Measurements from ENCODE around the gene PTPRK. TPM values are rescaled to one million over a fixed set of nuclear protein-coding genes. Genes with fewer than 3 reads are reported as not detected.

Gene PTPRK
- total and polyA plus RNA-seq, 9 of the 15 experiments (the other 6 are each of a cell fraction or from before 2014, with no cell fraction given) = 0.04 to 0.51 TPM; not detected in 7

GRCh38 chr6:128363020-128363813, 157.2 kb downstream of the PTPRK start:
- ChIA-PET CTCF (ENCODE audit: low intra/inter-chr PET ratio) (no interaction called here), POLR2A (no interaction called here)
- no peak for DNase-seq (ENCODE audit: extremely low read depth in 1 of 4, low spot score in 3 of 4)
- Histone ChIP-seq H3K9ac (ENCODE audit: insufficient read depth in 1 of 2, low read depth in 2 of 2, low read length in 2 of 2) (no peak overlapping the region), H3K9me3 (replicated peaks; ENCODE audit: control insufficient read depth, insufficient read depth, low read depth, low read length) (no peaks in the 10 kb centered on the region), H3K79me2 (ENCODE audit: control insufficient read depth, insufficient read depth, low read length) (no peaks in the 10 kb centered on the region), H3K27ac (ENCODE audit: extremely low read depth, low read depth, low read length) (no peak overlapping the region), H3K4me1 (replicated peaks in 1 of 2; ENCODE audit: control insufficient read depth in 2 of 2, insufficient read depth in 2 of 2, low read length in 2 of 2) (no peaks in the 10 kb centered on the region), H3K36me3 (ENCODE audit: control insufficient read depth, insufficient read depth, low read length) (no peaks in the 10 kb centered on the region), H3K9me1 (ENCODE audit: control insufficient read depth, insufficient read depth, low read length) (no peaks in the 10 kb centered on the region), H3K4me2 (ENCODE audit: insufficient read depth, low read length) (no peak overlapping the region), H2AFZ (ENCODE audit: low read depth, low read length) (no peak overlapping the region), H3K4me3 (no peak overlapping the region), H3K27me3 (ENCODE audit: control insufficient read depth in 2 of 2, insufficient read depth in 2 of 2, low read length in 2 of 2) (no peaks in the 10 kb centered on the region), H4K20me1 (replicated peaks; ENCODE audit: control insufficient read depth, insufficient read depth, low read length) (no peaks in the 10 kb centered on the region)
- no peak for ATAC-seq
- intact Hi-C loops (cut with micrococcal nuclease) = no loop called here
- no TSS peak for BruUV-seq (replicated peaks)
- WGBS (ENCODE audit: insufficient coverage, low coverage, missing lambda C conversion rate) = 6% methylated on average over 1 of the region's 1 CpG
- FAIRE-seq = no peak
- in situ Hi-C loops (cut with MboI) = no loop called here
- TF ChIP-seq HNRNPK (IDR thresholded peaks at IDR 0.05; ENCODE audit: low read depth, low read length, poor library complexity, severe bottlenecking) = no peak
- TF ChIP-seq IRF1 (CRISPR knock-in tag; IDR thresholded peaks at IDR 0.05; ENCODE audit: borderline replicate concordance) = no peak
- no peak for TF ChIP-seq SIRT6 (IDR thresholded peaks at IDR 0.05; ENCODE audit: low read depth, low read length)
- TF ChIP-seq, protein P1, sequence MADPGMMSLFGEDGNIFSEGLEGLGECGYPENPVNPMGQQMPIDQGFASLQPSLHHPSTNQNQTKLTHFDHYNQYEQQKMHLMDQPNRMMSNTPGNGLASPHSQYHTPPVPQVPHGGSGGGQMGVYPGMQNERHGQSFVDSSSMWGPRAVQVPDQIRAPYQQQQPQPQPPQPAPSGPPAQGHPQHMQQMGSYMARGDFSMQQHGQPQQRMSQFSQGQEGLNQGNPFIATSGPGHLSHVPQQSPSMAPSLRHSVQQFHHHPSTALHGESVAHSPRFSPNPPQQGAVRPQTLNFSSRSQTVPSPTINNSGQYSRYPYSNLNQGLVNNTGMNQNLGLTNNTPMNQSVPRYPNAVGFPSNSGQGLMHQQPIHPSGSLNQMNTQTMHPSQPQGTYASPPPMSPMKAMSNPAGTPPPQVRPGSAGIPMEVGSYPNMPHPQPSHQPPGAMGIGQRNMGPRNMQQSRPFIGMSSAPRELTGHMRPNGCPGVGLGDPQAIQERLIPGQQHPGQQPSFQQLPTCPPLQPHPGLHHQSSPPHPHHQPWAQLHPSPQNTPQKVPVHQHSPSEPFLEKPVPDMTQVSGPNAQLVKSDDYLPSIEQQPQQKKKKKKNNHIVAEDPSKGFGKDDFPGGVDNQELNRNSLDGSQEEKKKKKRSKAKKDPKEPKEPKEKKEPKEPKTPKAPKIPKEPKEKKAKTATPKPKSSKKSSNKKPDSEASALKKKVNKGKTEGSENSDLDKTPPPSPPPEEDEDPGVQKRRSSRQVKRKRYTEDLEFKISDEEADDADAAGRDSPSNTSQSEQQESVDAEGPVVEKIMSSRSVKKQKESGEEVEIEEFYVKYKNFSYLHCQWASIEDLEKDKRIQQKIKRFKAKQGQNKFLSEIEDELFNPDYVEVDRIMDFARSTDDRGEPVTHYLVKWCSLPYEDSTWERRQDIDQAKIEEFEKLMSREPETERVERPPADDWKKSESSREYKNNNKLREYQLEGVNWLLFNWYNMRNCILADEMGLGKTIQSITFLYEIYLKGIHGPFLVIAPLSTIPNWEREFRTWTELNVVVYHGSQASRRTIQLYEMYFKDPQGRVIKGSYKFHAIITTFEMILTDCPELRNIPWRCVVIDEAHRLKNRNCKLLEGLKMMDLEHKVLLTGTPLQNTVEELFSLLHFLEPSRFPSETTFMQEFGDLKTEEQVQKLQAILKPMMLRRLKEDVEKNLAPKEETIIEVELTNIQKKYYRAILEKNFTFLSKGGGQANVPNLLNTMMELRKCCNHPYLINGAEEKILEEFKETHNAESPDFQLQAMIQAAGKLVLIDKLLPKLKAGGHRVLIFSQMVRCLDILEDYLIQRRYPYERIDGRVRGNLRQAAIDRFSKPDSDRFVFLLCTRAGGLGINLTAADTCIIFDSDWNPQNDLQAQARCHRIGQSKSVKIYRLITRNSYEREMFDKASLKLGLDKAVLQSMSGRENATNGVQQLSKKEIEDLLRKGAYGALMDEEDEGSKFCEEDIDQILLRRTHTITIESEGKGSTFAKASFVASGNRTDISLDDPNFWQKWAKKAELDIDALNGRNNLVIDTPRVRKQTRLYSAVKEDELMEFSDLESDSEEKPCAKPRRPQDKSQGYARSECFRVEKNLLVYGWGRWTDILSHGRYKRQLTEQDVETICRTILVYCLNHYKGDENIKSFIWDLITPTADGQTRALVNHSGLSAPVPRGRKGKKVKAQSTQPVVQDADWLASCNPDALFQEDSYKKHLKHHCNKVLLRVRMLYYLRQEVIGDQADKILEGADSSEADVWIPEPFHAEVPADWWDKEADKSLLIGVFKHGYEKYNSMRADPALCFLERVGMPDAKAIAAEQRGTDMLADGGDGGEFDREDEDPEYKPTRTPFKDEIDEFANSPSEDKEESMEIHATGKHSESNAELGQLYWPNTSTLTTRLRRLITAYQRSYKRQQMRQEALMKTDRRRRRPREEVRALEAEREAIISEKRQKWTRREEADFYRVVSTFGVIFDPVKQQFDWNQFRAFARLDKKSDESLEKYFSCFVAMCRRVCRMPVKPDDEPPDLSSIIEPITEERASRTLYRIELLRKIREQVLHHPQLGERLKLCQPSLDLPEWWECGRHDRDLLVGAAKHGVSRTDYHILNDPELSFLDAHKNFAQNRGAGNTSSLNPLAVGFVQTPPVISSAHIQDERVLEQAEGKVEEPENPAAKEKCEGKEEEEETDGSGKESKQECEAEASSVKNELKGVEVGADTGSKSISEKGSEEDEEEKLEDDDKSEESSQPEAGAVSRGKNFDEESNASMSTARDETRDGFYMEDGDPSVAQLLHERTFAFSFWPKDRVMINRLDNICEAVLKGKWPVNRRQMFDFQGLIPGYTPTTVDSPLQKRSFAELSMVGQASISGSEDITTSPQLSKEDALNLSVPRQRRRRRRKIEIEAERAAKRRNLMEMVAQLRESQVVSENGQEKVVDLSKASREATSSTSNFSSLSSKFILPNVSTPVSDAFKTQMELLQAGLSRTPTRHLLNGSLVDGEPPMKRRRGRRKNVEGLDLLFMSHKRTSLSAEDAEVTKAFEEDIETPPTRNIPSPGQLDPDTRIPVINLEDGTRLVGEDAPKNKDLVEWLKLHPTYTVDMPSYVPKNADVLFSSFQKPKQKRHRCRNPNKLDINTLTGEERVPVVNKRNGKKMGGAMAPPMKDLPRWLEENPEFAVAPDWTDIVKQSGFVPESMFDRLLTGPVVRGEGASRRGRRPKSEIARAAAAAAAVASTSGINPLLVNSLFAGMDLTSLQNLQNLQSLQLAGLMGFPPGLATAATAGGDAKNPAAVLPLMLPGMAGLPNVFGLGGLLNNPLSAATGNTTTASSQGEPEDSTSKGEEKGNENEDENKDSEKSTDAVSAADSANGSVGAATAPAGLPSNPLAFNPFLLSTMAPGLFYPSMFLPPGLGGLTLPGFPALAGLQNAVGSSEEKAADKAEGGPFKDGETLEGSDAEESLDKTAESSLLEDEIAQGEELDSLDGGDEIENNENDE (IDR thresholded peaks at IDR 0.05; ENCODE audit: low read depth, low read length) = no peak
- TF ChIP-seq NR2C2 (CRISPR knock-in tag; IDR thresholded peaks at IDR 0.05) = no peak
- TF ChIP-seq NR2C2 (tag; IDR thresholded peaks at IDR 0.05) = no peak
- TF ChIP-seq, protein P2, sequence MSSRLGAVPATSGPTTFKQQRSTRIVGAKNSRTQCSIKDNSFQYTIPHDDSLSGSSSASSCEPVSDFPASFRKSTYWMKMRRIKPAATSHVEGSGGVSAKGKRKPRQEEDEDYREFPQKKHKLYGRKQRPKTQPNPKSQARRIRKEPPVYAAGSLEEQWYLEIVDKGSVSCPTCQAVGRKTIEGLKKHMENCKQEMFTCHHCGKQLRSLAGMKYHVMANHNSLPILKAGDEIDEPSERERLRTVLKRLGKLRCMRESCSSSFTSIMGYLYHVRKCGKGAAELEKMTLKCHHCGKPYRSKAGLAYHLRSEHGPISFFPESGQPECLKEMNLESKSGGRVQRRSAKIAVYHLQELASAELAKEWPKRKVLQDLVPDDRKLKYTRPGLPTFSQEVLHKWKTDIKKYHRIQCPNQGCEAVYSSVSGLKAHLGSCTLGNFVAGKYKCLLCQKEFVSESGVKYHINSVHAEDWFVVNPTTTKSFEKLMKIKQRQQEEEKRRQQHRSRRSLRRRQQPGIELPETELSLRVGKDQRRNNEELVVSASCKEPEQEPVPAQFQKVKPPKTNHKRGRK (tag; IDR thresholded peaks at IDR 0.05) = no peak

Data from K562 (cell line).